ENCODE results near the gene CPNE6. TPM values are rescaled to one million over a fixed set of nuclear protein-coding genes. Genes with fewer than 3 reads are reported as not detected.

CPNE6 gene
- total RNA-seq, 2 experiments from 2014 or later = not detected

GRCh38 chr14:24066496-24067132 is 4.7 kb upstream of the CPNE6 start:
- Histone ChIP-seq H2AFZ (ENCODE audit: low read length) (no peak overlapping the region), H3K4me2 (ENCODE audit: low read length) (no peak overlapping the region), H3K9me2 (ENCODE audit: insufficient read depth, low read length) (no peaks in the 10 kb centered on the region), H3K9me3 (ENCODE audit: low read length) (no peaks in the 10 kb centered on the region), H3K79me2 (ENCODE audit: insufficient read depth, low read depth, low read length) (no peaks in the 10 kb centered on the region), H3K36me3 (ENCODE audit: insufficient read depth, low read length) (no peaks in the 10 kb centered on the region), H3K27ac (ENCODE audit: low read depth, low read length, poor library complexity, severe bottlenecking) (no peak overlapping the region), H3K4me3 (ENCODE audit: low read depth, low read length, poor library complexity, severe bottlenecking) (no peak overlapping the region), H3K4me1 (ENCODE audit: insufficient read depth, low read length, poor library complexity, severe bottlenecking) (no peaks in the 10 kb centered on the region), H4K20me1 (ENCODE audit: insufficient read depth, low read length) (no peaks in the 10 kb centered on the region)
- no peak for TF ChIP-seq EZH2phosphoT487 (IDR thresholded peaks at IDR 0.05; ENCODE audit: borderline replicate concordance, low read depth, low read length)
- TF ChIP-seq CTCF (conservative IDR thresholded peaks at IDR 0.05; ENCODE audit: low read length) = no peak
- ChIA-PET CTCF (ENCODE audit: unreplicated experiment) (no interaction called here), POLR2A (interaction anchor here (1.0 kb wide), 1 partner anchor 16 kb away, joined by 4 read pairs; no protein-coding TSS in a partner anchor)
- DNase-seq (ENCODE audit: low spot score) = no peak
- no TSS peak for BruUV-seq (replicated peaks)
- intact Hi-C loops (cut with micrococcal nuclease; ENCODE audit: unreplicated experiment) = no loop called here

GRCh38 chr14:24067133-24068082 is 4.0 kb upstream of the CPNE6 start:
- Histone ChIP-seq H3K4me2 (ENCODE audit: low read length) (no peak overlapping the region), H3K4me3 (ENCODE audit: low read depth, low read length, poor library complexity, severe bottlenecking) (no peak overlapping the region), H3K79me2 (ENCODE audit: insufficient read depth, low read depth, low read length) (no peaks in the 10 kb centered on the region), H3K9me3 (ENCODE audit: low read length) (no peaks in the 10 kb centered on the region), H2AFZ (ENCODE audit: low read length) (no peak overlapping the region), H3K27ac (ENCODE audit: low read depth, low read length, poor library complexity, severe bottlenecking) (no peak overlapping the region), H3K36me3 (ENCODE audit: insufficient read depth, low read length) (no peaks in the 10 kb centered on the region), H4K20me1 (ENCODE audit: insufficient read depth, low read length) (no peaks in the 10 kb centered on the region), H3K9me2 (ENCODE audit: insufficient read depth, low read length) (no peaks in the 10 kb centered on the region), H3K4me1 (ENCODE audit: insufficient read depth, low read length, poor library complexity, severe bottlenecking) (no peaks in the 10 kb centered on the region)
- TF ChIP-seq CTCF (conservative IDR thresholded peaks at IDR 0.05; ENCODE audit: low read length) (no peak), EZH2phosphoT487 (IDR thresholded peaks at IDR 0.05; ENCODE audit: borderline replicate concordance, low read depth, low read length) (no peak)
- DNase-seq (ENCODE audit: low spot score) = no peak
- no TSS peak for BruUV-seq (replicated peaks)
- POLR2A ChIA-PET = interaction anchor here (1.0 kb wide), 1 partner anchor 15 kb away, joined by 4 read pairs; no protein-coding TSS in a partner anchor
- CTCF ChIA-PET (ENCODE audit: unreplicated experiment) = interaction anchor here (0.6 kb wide), 1 partner anchor 8 kb away, joined by 3 read pairs; no protein-coding TSS in a partner anchor
- intact Hi-C loops (cut with micrococcal nuclease; ENCODE audit: unreplicated experiment) = no loop called here

All from OCI-LY7 (cell line).